ENCODE data around the gene SAMSN1. TPM values are rescaled to one million over a fixed set of nuclear protein-coding genes. Genes with fewer than 3 reads are reported as not detected.

Gene SAMSN1
- total and polyA plus RNA-seq, 9 of the 15 experiments (the other 6 are each of a cell fraction or from before 2014, with no cell fraction given): 101 to 223 (median 159) TPM

DNA sequence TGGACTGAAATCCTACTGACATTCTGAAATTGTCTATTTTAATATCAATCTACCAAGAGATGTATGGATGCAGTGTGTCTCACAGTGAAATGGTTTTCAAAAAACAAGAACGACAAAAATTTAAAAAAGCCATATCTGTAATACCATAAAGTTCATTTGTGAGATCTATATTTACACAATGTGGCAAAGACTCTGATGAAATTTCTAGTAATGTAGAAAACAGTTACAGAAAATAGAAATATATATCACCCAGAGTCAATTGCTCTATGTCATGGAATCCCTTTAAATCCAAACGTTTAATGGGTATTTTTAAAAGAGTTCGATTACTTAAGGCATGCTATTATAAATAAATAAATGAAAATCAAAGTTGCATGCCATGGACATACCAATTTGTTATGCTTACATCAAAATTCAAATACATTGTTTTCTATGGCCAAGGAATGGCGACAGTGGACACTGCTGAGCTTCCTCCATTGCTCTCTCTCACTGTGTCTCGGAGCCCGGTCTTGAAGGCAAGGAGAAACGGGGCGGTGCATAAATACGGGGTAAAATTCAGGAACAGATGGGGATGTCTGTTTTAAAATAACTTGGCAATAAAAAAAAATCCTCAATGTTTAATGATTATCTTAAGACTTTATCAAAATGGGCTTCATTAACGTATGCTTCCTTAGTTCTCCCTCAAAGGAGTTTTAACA lies 37.0 kb upstream of the SAMSN1 start (continued):
- TF ChIP-seq, protein P1, sequence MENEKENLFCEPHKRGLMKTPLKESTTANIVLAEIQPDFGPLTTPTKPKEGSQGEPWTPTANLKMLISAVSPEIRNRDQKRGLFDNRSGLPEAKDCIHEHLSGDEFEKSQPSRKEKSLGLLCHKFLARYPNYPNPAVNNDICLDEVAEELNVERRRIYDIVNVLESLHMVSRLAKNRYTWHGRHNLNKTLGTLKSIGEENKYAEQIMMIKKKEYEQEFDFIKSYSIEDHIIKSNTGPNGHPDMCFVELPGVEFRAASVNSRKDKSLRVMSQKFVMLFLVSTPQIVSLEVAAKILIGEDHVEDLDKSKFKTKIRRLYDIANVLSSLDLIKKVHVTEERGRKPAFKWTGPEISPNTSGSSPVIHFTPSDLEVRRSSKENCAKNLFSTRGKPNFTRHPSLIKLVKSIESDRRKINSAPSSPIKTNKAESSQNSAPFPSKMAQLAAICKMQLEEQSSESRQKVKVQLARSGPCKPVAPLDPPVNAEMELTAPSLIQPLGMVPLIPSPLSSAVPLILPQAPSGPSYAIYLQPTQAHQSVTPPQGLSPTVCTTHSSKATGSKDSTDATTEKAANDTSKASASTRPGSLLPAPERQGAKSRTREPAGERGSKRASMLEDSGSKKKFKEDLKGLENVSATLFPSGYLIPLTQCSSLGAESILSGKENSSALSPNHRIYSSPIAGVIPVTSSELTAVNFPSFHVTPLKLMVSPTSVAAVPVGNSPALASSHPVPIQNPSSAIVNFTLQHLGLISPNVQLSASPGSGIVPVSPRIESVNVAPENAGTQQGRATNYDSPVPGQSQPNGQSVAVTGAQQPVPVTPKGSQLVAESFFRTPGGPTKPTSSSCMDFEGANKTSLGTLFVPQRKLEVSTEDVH (IDR thresholded peaks at IDR 0.05; ENCODE audit: low read depth, partially characterized antibody): no peak
- TF ChIP-seq TOE1 (IDR thresholded peaks at IDR 0.05; ENCODE audit: borderline replicate concordance) (no peak), TOE1 (CRISPR knock-in tag; IDR thresholded peaks at IDR 0.05; ENCODE audit: borderline replicate concordance, low read depth) (no peak), TARDBP (IDR thresholded peaks at IDR 0.05) (no peak), ARNT (IDR thresholded peaks at IDR 0.05) (no peak), HOXB6 (CRISPR knock-in tag; IDR thresholded peaks at IDR 0.05; ENCODE audit: borderline replicate concordance) (no peak), AFF4 (CRISPR knock-in tag; IDR thresholded peaks at IDR 0.05) (no peak), PRMT5 (CRISPR knock-in tag; IDR thresholded peaks at IDR 0.05) (no peak), MAX (CRISPR knock-in tag; IDR thresholded peaks at IDR 0.05) (no peak), SIX5 (IDR thresholded peaks at IDR 0.05; ENCODE audit: borderline replicate concordance in 1 of 2, insufficient read depth in 1 of 2, low read depth in 1 of 2, low read length in 2 of 2) (no peak), NUFIP1 (IDR thresholded peaks at IDR 0.05; ENCODE audit: partially characterized antibody) (no peak)
- TF ChIP-seq, protein P2, sequence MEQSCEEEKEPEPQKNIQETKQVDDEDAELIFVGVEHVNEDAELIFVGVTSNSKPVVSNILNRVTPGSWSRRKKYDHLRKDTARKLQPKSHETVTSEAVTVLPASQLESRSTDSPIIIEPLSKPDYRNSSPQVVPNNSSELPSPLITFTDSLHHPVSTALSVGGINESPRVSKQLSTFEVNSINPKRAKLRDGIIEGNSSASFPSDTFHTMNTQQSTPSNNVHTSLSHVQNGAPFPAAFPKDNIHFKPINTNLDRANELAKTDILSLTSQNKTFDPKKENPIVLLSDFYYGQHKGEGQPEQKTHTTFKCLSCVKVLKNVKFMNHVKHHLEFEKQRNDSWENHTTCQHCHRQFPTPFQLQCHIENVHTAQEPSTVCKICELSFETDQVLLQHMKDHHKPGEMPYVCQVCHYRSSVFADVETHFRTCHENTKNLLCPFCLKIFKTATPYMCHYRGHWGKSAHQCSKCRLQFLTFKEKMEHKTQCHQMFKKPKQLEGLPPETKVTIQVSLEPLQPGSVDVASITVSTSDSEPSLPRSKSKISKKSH (CRISPR knock-in tag; IDR thresholded peaks at IDR 0.05): no peak

All from K562 (cell line).